MG63 (cell line): Measurements from ENCODE around the gene GFPT1. TPM values are rescaled to one million over a fixed set of nuclear protein-coding genes. Genes with fewer than 3 reads are reported as not detected.
A peak's percentile ranks its signal among the peaks of the same experiment; 100 is the strongest.
"Not testable (repeated sequence)": the region's sequence is repeated elsewhere in the genome, so short reads cannot be mapped to it uniquely, and the experiment has no call there.

Experiments
- DNase-seq: peaks from one replicate; pipeline ENCODE4 v3.0.0-alpha.2; 2020
- H3K27me3 ChIP-seq: fragments of 250-450 bp; sonication (Bioruptor Pico); 2 replicates; pipeline ENCODE4 v1.5.1; 2020; ENCODE audit warnings: mild to moderate bottlenecking, moderate library complexity
- H3K36me3 ChIP-seq: fragments of 250-450 bp; sonication (Bioruptor Pico); 2 replicates; pipeline ENCODE4 v1.5.1; 2020; ENCODE audit warnings: mild to moderate bottlenecking, moderate library complexity
- H3K4me3 ChIP-seq: fragments of 250-450 bp; sonication (Bioruptor Pico); 2 replicates; pipeline ENCODE4 v1.5.1; 2020; ENCODE audit warnings: mild to moderate bottlenecking, moderate library complexity
- H3K9me3 ChIP-seq: fragments of 250-450 bp; sonication (Bioruptor Pico); 2 replicates; pipeline ENCODE4 v1.5.1; 2020; ENCODE audit warnings: mild to moderate bottlenecking, moderate library complexity
- total RNA-seq: library from RNA; depleted of rRNA; stranded (reverse); fragments of >200 nt; shearing (Covaris generic); gene quantifications from 2 replicates; pipeline ENCODE4 v1.2.3, GENCODE V29; 2014; ENCODE audit warnings: low replicate concordance; rRNA removed

GFPT1 gene
- total RNA-seq, result 14.7 and 16.7 TPM in 2 replicates

- DNase-seq, result peak; percentile 93
- H3K4me3 ChIP-seq, result peak within 1 kb of the TSS; percentile 86
- peaks cover 15% of the 10 kb centered on the region for H3K36me3 ChIP-seq
- no peaks in the 10 kb centered on the region for H3K27me3 ChIP-seq
- no peaks in the 10 kb centered on the region for H3K9me3 ChIP-seq
These were observed at the start of gene GFPT1 for GRCh38 chr2:69386789-69387734. GFPT1 (minus strand) TSS chr2:69387227; CDS start chr2:69387071, 156 bp downstream.

- H3K9me3 ChIP-seq, result peaks cover 2% of the 10 kb centered on the region; the same call in 1 of the 2 replicates
- DNase-seq, result no peak
- peaks cover 4% of the 10 kb centered on the region for H3K36me3 ChIP-seq
- no peaks in the 10 kb centered on the region for H3K27me3 ChIP-seq
- peak overlapping the region; percentile 72 for H3K4me3 ChIP-seq
These were observed 49.5 kb upstream of the GFPT1 start for GRCh38 chr2:69436596-69436937.

GRCh38 chr2:69434753-69435152, 47.7 kb upstream of the GFPT1 start:
- no peak for DNase-seq
- H3K36me3 ChIP-seq, result peaks cover 9% of the 10 kb centered on the region

GRCh38 chr2:69429491-69430183, 42.6 kb upstream of the GFPT1 start:
- Histone ChIP-seq H3K4me3 (no peak overlapping the region), H3K9me3 (no peaks in the 10 kb centered on the region), H3K36me3 (peaks cover 18% of the 10 kb centered on the region), H3K27me3 (no peaks in the 10 kb centered on the region)
- no peak for DNase-seq

More at GRCh38 chr2:69434753-69435152, 47.7 kb upstream of the GFPT1 start:
- H3K27me3 ChIP-seq, result no peaks in the 10 kb centered on the region
- H3K4me3 ChIP-seq, result no peak overlapping the region
- peaks cover 2% of the 10 kb centered on the region; the same call in 1 of the 2 replicates for H3K9me3 ChIP-seq

GRCh38 chr2:69428981-69429380, 42.0 kb upstream of the GFPT1 start:
- no peaks in the 10 kb centered on the region for H3K27me3 ChIP-seq
- no peak overlapping the region for H3K4me3 ChIP-seq
- DNase-seq, result no peak
- H3K9me3 ChIP-seq, result no peaks in the 10 kb centered on the region
- peaks cover 18% of the 10 kb centered on the region for H3K36me3 ChIP-seq

GRCh38 chr2:69424419-69424818, 37.4 kb upstream of the GFPT1 start:
- Histone ChIP-seq H3K4me3 (no peak overlapping the region), H3K27me3 (no peaks in the 10 kb centered on the region), H3K9me3 (no peaks in the 10 kb centered on the region), H3K36me3 (peaks cover 17% of the 10 kb centered on the region)
- DNase-seq, result no peak

- Histone ChIP-seq H3K4me3 (no peak overlapping the region), H3K27me3 (no peaks in the 10 kb centered on the region), H3K36me3 (peaks cover 21% of the 10 kb centered on the region), H3K9me3 (no peaks in the 10 kb centered on the region)
- no peak for DNase-seq
These were observed 35.2 kb upstream of the GFPT1 start for GRCh38 chr2:69422198-69422597.

GRCh38 chr2:69419111-69419510, 32.1 kb upstream of the GFPT1 start:
- H3K27me3 ChIP-seq, H3K4me3 ChIP-seq, DNase-seq, H3K9me3 ChIP-seq: not testable (repeated sequence)
- H3K36me3 ChIP-seq, result peaks cover 16% of the 10 kb centered on the region

- H3K9me3 ChIP-seq, result no peaks in the 10 kb centered on the region
These were observed 29.1 kb upstream of the GFPT1 start for GRCh38 chr2:69416147-69416546.

GRCh38 chr2:69411120-69411519, 24.1 kb upstream of the GFPT1 start:
- Histone ChIP-seq H3K36me3 (peaks cover 8% of the 10 kb centered on the region), H3K4me3 (no peak overlapping the region), H3K27me3 (no peaks in the 10 kb centered on the region), H3K9me3 (no peaks in the 10 kb centered on the region)
- no peak for DNase-seq

More at GRCh38 chr2:69416147-69416546, 29.1 kb upstream of the GFPT1 start:
- Histone ChIP-seq H3K36me3 (peaks cover 18% of the 10 kb centered on the region), H3K27me3 (no peaks in the 10 kb centered on the region), H3K4me3 (no peak overlapping the region)
- no peak for DNase-seq

- H3K27me3 ChIP-seq, result no peaks in the 10 kb centered on the region
- peaks cover 28% of the 10 kb centered on the region for H3K36me3 ChIP-seq
- H3K9me3 ChIP-seq, result no peaks in the 10 kb centered on the region
- no peak for DNase-seq
- H3K4me3 ChIP-seq, result no peak overlapping the region
These were observed 18.3 kb upstream of the GFPT1 start for GRCh38 chr2:69405306-69405705.

- no peaks in the 10 kb centered on the region for H3K9me3 ChIP-seq
- H3K36me3 ChIP-seq, result peaks cover 32% of the 10 kb centered on the region
- DNase-seq, result no peak
- no peaks in the 10 kb centered on the region for H3K27me3 ChIP-seq
- H3K4me3 ChIP-seq, result no peak overlapping the region
These were observed 13.1 kb upstream of the GFPT1 start for GRCh38 chr2:69400121-69400520.

- no peaks in the 10 kb centered on the region for H3K9me3 ChIP-seq
- H3K36me3 ChIP-seq, result peaks cover 15% of the 10 kb centered on the region
- no peaks in the 10 kb centered on the region for H3K27me3 ChIP-seq
- DNase-seq, result no peak
- no peak overlapping the region for H3K4me3 ChIP-seq
These were observed 10.2 kb upstream of the GFPT1 start for GRCh38 chr2:69397234-69397633.

- Histone ChIP-seq H3K4me3 (no peak overlapping the region), H3K9me3 (no peaks in the 10 kb centered on the region), H3K36me3 (peaks cover 14% of the 10 kb centered on the region), H3K27me3 (no peaks in the 10 kb centered on the region)
- no peak for DNase-seq
These were observed 8.8 kb upstream of the GFPT1 start for GRCh38 chr2:69395866-69396265.

GRCh38 chr2:69393963-69394362, 6.9 kb upstream of the GFPT1 start:
- Histone ChIP-seq H3K4me3 (no peak overlapping the region), H3K27me3 (no peaks in the 10 kb centered on the region), H3K36me3 (peaks cover 11% of the 10 kb centered on the region), H3K9me3 (no peaks in the 10 kb centered on the region)
- no peak for DNase-seq

- no peaks in the 10 kb centered on the region for H3K36me3 ChIP-seq
- DNase-seq, result no peak
- H3K9me3 ChIP-seq, result no peaks in the 10 kb centered on the region
- H3K27me3 ChIP-seq, result no peaks in the 10 kb centered on the region
- no peak overlapping the region for H3K4me3 ChIP-seq
These were observed 3.4 kb upstream of the GFPT1 start for GRCh38 chr2:69390471-69390870.

GRCh38 chr2:69390001-69390400, 3.0 kb upstream of the GFPT1 start:
- H3K36me3 ChIP-seq, result no peaks in the 10 kb centered on the region
- DNase-seq, result no peak
- H3K9me3 ChIP-seq, result no peaks in the 10 kb centered on the region
- no peak overlapping the region for H3K4me3 ChIP-seq
- no peaks in the 10 kb centered on the region for H3K27me3 ChIP-seq
